Fibroblast of lung (primary cell): Measurements from ENCODE around the gene RAB1B.

ENCODE experiments used
- CTCF ChIP-seq, 2 donors: IDR thresholded peaks in 1 of 2; conservative IDR thresholded peaks in 1 of 2; 1 replicate in 1 of 2; 2 replicates in 1 of 2; pipeline ENCODE4 v1.5.1; 2011 to 2012; ENCODE audit warnings: low read length in 2 of 2, control low read depth in 1 of 2, inconsistent platforms in 1 of 2, low read depth in 1 of 2, mild to moderate bottlenecking in 1 of 2
- EZH2 ChIP-seq: IDR thresholded peaks from 2 replicates; pipeline ENCODE4 v1.5.1; 2012; ENCODE audit warnings: low read length, control low read depth, mild to moderate bottlenecking; ENCODE audit errors: missing control alignments

- TF ChIP-seq CTCF (conservative IDR thresholded peaks at IDR 0.05 in 1 of 2, IDR thresholded peaks at IDR 0.05 in 1 of 2; ENCODE audit: low read depth in 1 of 2, low read length in 2 of 2) (no peak), EZH2 (no peak)
Measured at GRCh38 chr11:66231561-66231960, 36.9 kb upstream of the RAB1B start.
